ENCODE measurements around the gene CNTNAP2.

CNTNAP2 gene

GRCh38 chr7:146791344-146792285 lies 675.0 kb downstream of the CNTNAP2 start:
- H3K4me1 Mint-ChIP-seq (ENCODE audit: low read depth): no peaks in the 10 kb centered on the region
- peaks cover 42% of the 10 kb centered on the region for H3K9me3 Mint-ChIP-seq
- no peaks in the 10 kb centered on the region for H3K36me3 Mint-ChIP-seq (ENCODE audit: low read depth)
- DNase-seq (ENCODE audit: low spot score): no peak
- no peak overlapping the region for H3K27ac Mint-ChIP-seq
- H3K27me3 Mint-ChIP-seq (ENCODE audit: low read depth): no peaks in the 10 kb centered on the region
- H3K4me3 Mint-ChIP-seq: no peak overlapping the region

- no peak for DNase-seq (ENCODE audit: low spot score)
- peaks cover 28% of the 10 kb centered on the region for H3K9me3 Mint-ChIP-seq
- H3K4me1 Mint-ChIP-seq (ENCODE audit: low read depth): no peaks in the 10 kb centered on the region
- H3K27ac Mint-ChIP-seq: no peak overlapping the region
- H3K36me3 Mint-ChIP-seq (ENCODE audit: low read depth): no peaks in the 10 kb centered on the region
- H3K27me3 Mint-ChIP-seq (ENCODE audit: low read depth): no peaks in the 10 kb centered on the region
- H3K4me3 Mint-ChIP-seq: no peak overlapping the region
Measured at GRCh38 chr7:146804620-146805019, 688.0 kb downstream of the CNTNAP2 start.

GRCh38 chr7:146805082-146805481 lies 688.5 kb downstream of the CNTNAP2 start:
- H3K27ac Mint-ChIP-seq: no peak overlapping the region
- no peaks in the 10 kb centered on the region for H3K4me1 Mint-ChIP-seq (ENCODE audit: low read depth)
- H3K9me3 Mint-ChIP-seq: peaks cover 31% of the 10 kb centered on the region
- H3K4me3 Mint-ChIP-seq: no peak overlapping the region
- DNase-seq (ENCODE audit: low spot score): no peak
- H3K36me3 Mint-ChIP-seq (ENCODE audit: low read depth): no peaks in the 10 kb centered on the region
- no peaks in the 10 kb centered on the region for H3K27me3 Mint-ChIP-seq (ENCODE audit: low read depth)

GRCh38 chr7:146826329-146826728 lies 709.7 kb downstream of the CNTNAP2 start:
- Mint-ChIP-seq H3K27ac (no peak overlapping the region), H3K4me3 (no peak overlapping the region), H3K4me1 (ENCODE audit: low read depth) (no peaks in the 10 kb centered on the region), H3K27me3 (ENCODE audit: low read depth) (no peaks in the 10 kb centered on the region), H3K36me3 (ENCODE audit: low read depth) (no peaks in the 10 kb centered on the region), H3K9me3 (peaks cover 13% of the 10 kb centered on the region)
- no peak for DNase-seq (ENCODE audit: low spot score)

- Mint-ChIP-seq H3K27me3 (ENCODE audit: low read depth) (no peaks in the 10 kb centered on the region), H3K27ac (no peak overlapping the region), H3K4me3 (no peak overlapping the region), H3K36me3 (ENCODE audit: low read depth) (no peaks in the 10 kb centered on the region), H3K9me3 (peaks cover 31% of the 10 kb centered on the region), H3K4me1 (ENCODE audit: low read depth) (no peaks in the 10 kb centered on the region)
- no peak for DNase-seq (ENCODE audit: low spot score)
Measured at GRCh38 chr7:146830686-146831085, 714.1 kb downstream of the CNTNAP2 start.

- Mint-ChIP-seq H3K27me3 (ENCODE audit: low read depth) (no peaks in the 10 kb centered on the region), H3K9me3 (peaks cover 33% of the 10 kb centered on the region), H3K27ac (no peak overlapping the region), H3K36me3 (ENCODE audit: low read depth) (no peaks in the 10 kb centered on the region), H3K4me1 (ENCODE audit: low read depth) (no peaks in the 10 kb centered on the region), H3K4me3 (no peak overlapping the region)
- no peak for DNase-seq (ENCODE audit: low spot score)
Measured at GRCh38 chr7:146831875-146832274, 715.3 kb downstream of the CNTNAP2 start.

GRCh38 chr7:146844405-146844804 lies 727.8 kb downstream of the CNTNAP2 start:
- peaks cover 14% of the 10 kb centered on the region for H3K9me3 Mint-ChIP-seq
- H3K36me3 Mint-ChIP-seq (ENCODE audit: low read depth): no peaks in the 10 kb centered on the region
- no peak overlapping the region for H3K4me3 Mint-ChIP-seq
- H3K27me3 Mint-ChIP-seq (ENCODE audit: low read depth): no peaks in the 10 kb centered on the region
- H3K4me1 Mint-ChIP-seq (ENCODE audit: low read depth): no peaks in the 10 kb centered on the region
- DNase-seq (ENCODE audit: low spot score): no peak
- H3K27ac Mint-ChIP-seq: no peak overlapping the region

GRCh38 chr7:146858690-146859089 lies 742.1 kb downstream of the CNTNAP2 start:
- no peak for DNase-seq (ENCODE audit: low spot score)
- no peak overlapping the region for H3K4me3 Mint-ChIP-seq
- no peaks in the 10 kb centered on the region for H3K27me3 Mint-ChIP-seq (ENCODE audit: low read depth)
- peaks cover 23% of the 10 kb centered on the region for H3K9me3 Mint-ChIP-seq
- no peaks in the 10 kb centered on the region for H3K36me3 Mint-ChIP-seq (ENCODE audit: low read depth)
- H3K4me1 Mint-ChIP-seq (ENCODE audit: low read depth): no peaks in the 10 kb centered on the region
- no peak overlapping the region for H3K27ac Mint-ChIP-seq

- Mint-ChIP-seq H3K27me3 (ENCODE audit: low read depth) (no peaks in the 10 kb centered on the region), H3K9me3 (peaks cover 19% of the 10 kb centered on the region), H3K4me1 (ENCODE audit: low read depth) (no peaks in the 10 kb centered on the region), H3K4me3 (no peak overlapping the region), H3K27ac (no peak overlapping the region), H3K36me3 (ENCODE audit: low read depth) (no peaks in the 10 kb centered on the region)
- no peak for DNase-seq (ENCODE audit: low spot score)
Measured at GRCh38 chr7:146861701-146862100, 745.1 kb downstream of the CNTNAP2 start.

- Mint-ChIP-seq H3K27me3 (ENCODE audit: low read depth) (no peaks in the 10 kb centered on the region), H3K36me3 (ENCODE audit: low read depth) (no peaks in the 10 kb centered on the region), H3K27ac (no peak overlapping the region), H3K9me3 (peaks cover 19% of the 10 kb centered on the region), H3K4me1 (ENCODE audit: low read depth) (no peaks in the 10 kb centered on the region), H3K4me3 (no peak overlapping the region)
- no peak for DNase-seq (ENCODE audit: low spot score)
Measured at GRCh38 chr7:146862415-146862814, 745.8 kb downstream of the CNTNAP2 start.

GRCh38 chr7:146864644-146865043 lies 748.0 kb downstream of the CNTNAP2 start:
- Mint-ChIP-seq H3K36me3 (ENCODE audit: low read depth) (no peaks in the 10 kb centered on the region), H3K4me3 (no peak overlapping the region), H3K9me3 (peaks cover 24% of the 10 kb centered on the region), H3K4me1 (ENCODE audit: low read depth) (no peaks in the 10 kb centered on the region), H3K27me3 (ENCODE audit: low read depth) (no peaks in the 10 kb centered on the region), H3K27ac (no peak overlapping the region)
- no peak for DNase-seq (ENCODE audit: low spot score)

- no peaks in the 10 kb centered on the region for H3K4me1 Mint-ChIP-seq (ENCODE audit: low read depth)
- H3K36me3 Mint-ChIP-seq (ENCODE audit: low read depth): no peaks in the 10 kb centered on the region
- no peaks in the 10 kb centered on the region for H3K27me3 Mint-ChIP-seq (ENCODE audit: low read depth)
- H3K27ac Mint-ChIP-seq: no peak overlapping the region
- peaks cover 16% of the 10 kb centered on the region for H3K9me3 Mint-ChIP-seq
- no peak overlapping the region for H3K4me3 Mint-ChIP-seq
- no peak for DNase-seq (ENCODE audit: low spot score)
Measured at GRCh38 chr7:146865696-146866095, 749.1 kb downstream of the CNTNAP2 start.

GRCh38 chr7:146874722-146875121 lies 758.1 kb downstream of the CNTNAP2 start:
- no peak for DNase-seq (ENCODE audit: low spot score)
- no peak overlapping the region for H3K4me3 Mint-ChIP-seq
- peaks cover 25% of the 10 kb centered on the region for H3K9me3 Mint-ChIP-seq
- H3K27me3 Mint-ChIP-seq (ENCODE audit: low read depth): no peaks in the 10 kb centered on the region
- no peaks in the 10 kb centered on the region for H3K36me3 Mint-ChIP-seq (ENCODE audit: low read depth)
- H3K4me1 Mint-ChIP-seq (ENCODE audit: low read depth): no peaks in the 10 kb centered on the region
- no peak overlapping the region for H3K27ac Mint-ChIP-seq

- Mint-ChIP-seq H3K36me3 (ENCODE audit: low read depth) (no peaks in the 10 kb centered on the region), H3K9me3 (peaks cover 25% of the 10 kb centered on the region), H3K27ac (no peak overlapping the region), H3K27me3 (ENCODE audit: low read depth) (no peaks in the 10 kb centered on the region), H3K4me3 (no peak overlapping the region), H3K4me1 (ENCODE audit: low read depth) (no peaks in the 10 kb centered on the region)
- no peak for DNase-seq (ENCODE audit: low spot score)
Measured at GRCh38 chr7:146875237-146875785, 758.7 kb downstream of the CNTNAP2 start.
